ENCODE results near the gene CD38.

The CD38 gene

DNA sequence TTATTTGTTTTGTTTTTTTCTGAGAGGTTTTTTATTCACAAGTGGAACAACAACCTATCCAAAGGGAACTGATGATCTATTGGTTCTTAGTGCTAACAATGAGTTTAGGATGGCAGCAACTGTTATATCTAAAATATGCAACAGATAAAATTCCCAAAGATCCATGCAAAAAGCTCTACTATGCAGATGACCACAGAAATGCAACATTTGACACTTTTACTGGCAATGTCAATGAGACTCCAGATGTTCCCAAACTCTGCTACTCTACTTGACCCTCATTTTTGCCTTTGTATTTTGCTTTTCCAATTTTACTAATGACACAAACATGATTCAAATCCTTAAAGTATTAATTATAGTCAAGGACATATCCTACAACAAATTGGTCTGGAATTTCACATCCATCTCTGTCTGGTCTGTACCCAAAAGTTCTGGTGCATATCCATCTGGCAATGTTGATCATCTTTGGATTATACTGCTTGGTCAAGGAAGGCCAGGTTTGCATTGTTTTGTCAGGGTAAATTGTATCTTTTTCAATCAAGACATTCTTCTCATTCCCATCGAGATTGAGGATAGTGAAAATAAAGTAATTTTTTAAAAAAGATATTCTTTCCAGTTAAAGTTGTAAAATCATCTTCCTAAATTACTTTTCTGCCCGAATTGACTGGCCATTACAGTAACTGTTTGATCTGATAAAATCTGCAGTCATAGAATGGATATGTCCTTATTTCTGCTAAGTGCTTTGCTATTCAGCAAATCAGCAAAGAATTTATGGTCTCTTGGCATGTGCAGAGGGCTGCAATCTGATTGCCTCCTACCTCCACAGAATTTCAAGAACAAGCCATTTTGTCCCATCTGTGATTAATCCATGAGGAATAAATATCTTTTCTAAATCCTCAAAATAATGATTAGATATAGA, 86.8 kb downstream of the CD38 start:
- DNase-seq (ENCODE audit: low read depth) = no peak
- no peak overlapping the region for H3K4me3 ChIP-seq (ENCODE audit: low read depth, low read length)
- TF ChIP-seq, protein P1, sequence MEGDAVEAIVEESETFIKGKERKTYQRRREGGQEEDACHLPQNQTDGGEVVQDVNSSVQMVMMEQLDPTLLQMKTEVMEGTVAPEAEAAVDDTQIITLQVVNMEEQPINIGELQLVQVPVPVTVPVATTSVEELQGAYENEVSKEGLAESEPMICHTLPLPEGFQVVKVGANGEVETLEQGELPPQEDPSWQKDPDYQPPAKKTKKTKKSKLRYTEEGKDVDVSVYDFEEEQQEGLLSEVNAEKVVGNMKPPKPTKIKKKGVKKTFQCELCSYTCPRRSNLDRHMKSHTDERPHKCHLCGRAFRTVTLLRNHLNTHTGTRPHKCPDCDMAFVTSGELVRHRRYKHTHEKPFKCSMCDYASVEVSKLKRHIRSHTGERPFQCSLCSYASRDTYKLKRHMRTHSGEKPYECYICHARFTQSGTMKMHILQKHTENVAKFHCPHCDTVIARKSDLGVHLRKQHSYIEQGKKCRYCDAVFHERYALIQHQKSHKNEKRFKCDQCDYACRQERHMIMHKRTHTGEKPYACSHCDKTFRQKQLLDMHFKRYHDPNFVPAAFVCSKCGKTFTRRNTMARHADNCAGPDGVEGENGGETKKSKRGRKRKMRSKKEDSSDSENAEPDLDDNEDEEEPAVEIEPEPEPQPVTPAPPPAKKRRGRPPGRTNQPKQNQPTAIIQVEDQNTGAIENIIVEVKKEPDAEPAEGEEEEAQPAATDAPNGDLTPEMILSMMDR (IDR thresholded peaks at IDR 0.05; ENCODE audit: control insufficient read depth, extremely low read depth, insufficient read depth) = no peak

- TF ChIP-seq, protein P1 (IDR thresholded peaks at IDR 0.05; ENCODE audit: control insufficient read depth, extremely low read depth, insufficient read depth) = no peak
- H3K4me3 ChIP-seq (ENCODE audit: low read depth, low read length) = no peak overlapping the region
- DNase-seq (ENCODE audit: low read depth) = no peak
These were observed 90.0 kb downstream of the CD38 start for GRCh38 chr4:15868111-15868510.

DNA sequence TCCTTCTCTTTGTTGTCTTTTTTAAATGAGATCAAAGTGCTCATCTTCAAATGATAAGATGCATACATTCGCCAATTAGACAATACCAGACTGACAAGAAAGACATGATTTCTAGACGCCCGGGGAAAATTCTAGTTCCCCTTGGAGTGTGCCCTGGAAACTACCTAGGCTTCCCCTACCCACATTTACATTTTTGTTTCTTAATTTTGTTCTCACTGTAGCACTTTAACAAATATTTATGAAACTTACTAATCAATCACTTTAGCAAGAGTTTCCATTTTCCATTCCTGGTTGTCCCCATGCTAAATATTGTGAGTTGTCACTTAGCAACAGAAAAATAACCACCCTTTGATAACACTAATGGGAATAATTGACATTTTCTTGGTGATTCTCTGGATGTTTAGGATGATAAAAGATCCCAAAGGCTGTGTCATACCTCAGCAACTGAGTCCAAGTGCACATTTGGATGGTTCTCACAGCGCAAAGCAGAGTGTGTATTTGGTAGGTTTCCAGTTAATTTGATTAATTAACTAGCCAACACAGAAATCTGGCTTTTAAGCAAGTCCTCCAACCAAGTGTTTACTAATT, 90.8 kb downstream of the CD38 start:
- no peak overlapping the region for H3K4me3 ChIP-seq (ENCODE audit: low read depth, low read length)
- TF ChIP-seq, protein P1 (IDR thresholded peaks at IDR 0.05; ENCODE audit: control insufficient read depth, extremely low read depth, insufficient read depth) = no peak
- DNase-seq (ENCODE audit: low read depth) = no peak

DNA sequence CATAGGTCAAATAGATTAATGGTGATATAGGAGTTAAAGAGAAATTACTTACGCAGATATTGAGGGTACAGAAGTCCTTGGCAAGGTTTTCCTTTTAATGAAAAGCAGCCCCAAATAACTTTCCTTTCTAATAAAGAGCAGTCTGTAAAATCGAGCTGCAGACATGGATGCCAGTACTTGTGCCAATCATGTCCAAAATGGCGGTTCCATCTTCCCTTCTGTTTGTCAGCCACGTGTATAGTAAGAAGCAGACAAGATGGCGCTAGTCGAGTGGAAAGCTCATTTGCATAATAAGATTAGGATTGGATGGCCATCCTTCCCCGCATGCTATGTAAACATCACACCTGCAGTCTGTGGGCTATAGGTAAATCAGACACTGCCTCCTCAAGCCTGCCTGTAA, 92.0 kb downstream of the CD38 start:
- no peak overlapping the region for H3K4me3 ChIP-seq (ENCODE audit: low read depth, low read length)
- TF ChIP-seq, protein P1 (IDR thresholded peaks at IDR 0.05; ENCODE audit: control insufficient read depth, extremely low read depth, insufficient read depth) = no peak
- DNase-seq (ENCODE audit: low read depth) = no peak

GRCh38 chr4:15870921-15871664, 93.0 kb downstream of the CD38 start:
- TF ChIP-seq, protein P1 (IDR thresholded peaks at IDR 0.05; ENCODE audit: control insufficient read depth, extremely low read depth, insufficient read depth) = no peak
- DNase-seq (ENCODE audit: low read depth) = no peak
- no peak overlapping the region for H3K4me3 ChIP-seq (ENCODE audit: low read depth, low read length)

DNA sequence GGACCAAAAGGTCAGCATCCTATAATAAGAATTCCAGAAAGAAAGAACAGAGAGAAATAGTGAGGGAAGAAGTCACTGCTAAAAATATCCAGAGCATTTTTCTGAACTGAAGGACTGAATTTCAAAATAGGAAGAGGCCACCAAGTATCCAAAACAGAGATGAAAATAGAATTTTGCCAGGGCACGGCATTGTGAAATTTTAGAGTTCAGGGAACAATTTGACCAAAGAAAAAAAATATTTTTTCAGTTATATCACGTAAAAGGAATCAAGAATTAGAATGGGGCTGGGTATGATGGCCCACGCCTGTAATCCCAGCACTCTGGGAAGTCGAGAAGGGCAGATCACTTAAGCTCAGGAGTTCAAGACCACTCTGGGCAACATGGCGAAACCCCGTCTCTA, 95.0 kb downstream of the CD38 start:
- TF ChIP-seq, protein P1 (IDR thresholded peaks at IDR 0.05; ENCODE audit: control insufficient read depth, extremely low read depth, insufficient read depth) = no peak
- H3K4me3 ChIP-seq (ENCODE audit: low read depth, low read length) = no peak overlapping the region
- DNase-seq (ENCODE audit: low read depth) = no peak
